Left cardiac atrium (tissue), 4 donors: Measurements from ENCODE around the gene MRPL28. TPM values are rescaled to one million over a fixed set of nuclear protein-coding genes. Genes with fewer than 3 reads are reported as not detected.
A peak's percentile ranks its signal among the peaks of the same experiment; 100 is the strongest.
"Not testable (repeated sequence)": the region's sequence is repeated elsewhere in the genome, so short reads cannot be mapped to it uniquely, and the experiment has no call there.

ENCODE experiments used
- ATAC-seq, 2 donors: fragments of 200-7000 bp; cut with Tn5 transposase; one replicate each; pipeline ENCODE4 v1.9.1; 2020; ENCODE audit warnings: mild to moderate bottlenecking in 2 of 2, moderate library complexity in 2 of 2
- DNase-seq: peaks from one replicate; pipeline ENCODE4 v3.0.0-alpha.2; 2020
- intact Hi-C, 2 donors: fragments of 100-400 bp; cut with DNase I; formaldehyde crosslinking; loops; one replicate each; pipeline versions ENCODE4 v1.14.1 to v1.15.1; 2022 to 2023
- total RNA-seq, 2 donors: library from RNA; stranded (reverse); fragmentation: NEBNext Ultra II Directional; extraction: Animal tissue kit (Norgen Biotek cat#: 25700); gene quantifications; one replicate each; pipeline ENCODE4 v1.2.1, GENCODE V29; 2021
- donor health status: DM: no; HTN: yes; CAD: no.
- donor health status: DM: no; HTN: yes; CAD: no; lungs with severe emphysema.
- donor health status: DM: yes; HTN: yes; CAD: no.
- donor health status: Dilated cardiomyopathy.

Gene MRPL28
- total RNA-seq, 2 donors from 2014 or later, result 63.2 to 63.4 TPM

GRCh38 chr16:363766-364490, 6.4 kb downstream of the MRPL28 start:
- no peak for ATAC-seq
- no peak for DNase-seq
- intact Hi-C loops, result loop anchor here (5.0 kb wide), 1 partner anchor 247 kb away; no protein-coding TSS in a partner anchor

DNA sequence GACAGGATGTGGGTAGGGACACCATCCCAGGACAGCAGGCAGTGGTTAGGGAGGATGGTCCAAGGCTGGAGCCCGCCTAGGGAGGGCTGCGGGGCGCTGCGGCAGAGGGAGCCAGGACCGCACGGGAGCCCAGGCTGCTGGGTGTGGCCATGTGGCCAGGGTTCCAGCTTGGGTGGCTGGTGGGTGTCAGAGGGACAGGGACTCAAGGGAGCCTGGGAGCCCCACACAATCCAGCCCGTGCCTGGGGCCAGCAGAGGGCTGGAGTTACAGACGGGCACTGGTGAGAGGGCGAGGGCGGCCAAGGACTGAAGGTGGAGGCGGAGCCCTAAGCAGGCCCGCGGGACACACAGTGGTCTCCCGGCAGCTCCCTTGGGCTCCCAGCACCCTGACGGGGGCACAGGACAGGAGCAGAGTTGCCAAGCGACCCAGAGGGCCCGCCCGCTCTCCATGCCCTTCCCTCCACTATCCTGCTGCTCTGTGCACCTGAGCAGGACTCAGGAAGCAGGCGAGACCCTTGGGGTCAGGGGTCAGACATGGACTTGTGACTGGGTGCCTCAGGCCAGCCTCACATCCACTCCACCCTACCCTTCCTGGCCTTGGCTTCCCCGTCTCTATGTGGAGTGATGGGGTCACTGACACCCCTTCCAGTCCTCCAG, 7.1 kb downstream of the MRPL28 start:
- ATAC-seq, result no peak
- DNase-seq, result no peak
- intact Hi-C loops, result loop anchor here (5.0 kb wide), 1 partner anchor 246 kb away; no protein-coding TSS in a partner anchor

GRCh38 chr16:362702-362999, 7.7 kb downstream of the MRPL28 start:
- not testable (repeated sequence) for DNase-seq, ATAC-seq
- intact Hi-C loops, result loop anchor here (5.0 kb wide), 1 partner anchor 245 kb away; no protein-coding TSS in a partner anchor

GRCh38 chr16:361872-362701, 8.3 kb downstream of the MRPL28 start:
- peak; percentile 77 for DNase-seq
- ATAC-seq, result peak; percentile 83 to 84
- intact Hi-C loops, result loop anchor here (5.0 kb wide), 1 partner anchor 245 kb away; no protein-coding TSS in a partner anchor

DNA sequence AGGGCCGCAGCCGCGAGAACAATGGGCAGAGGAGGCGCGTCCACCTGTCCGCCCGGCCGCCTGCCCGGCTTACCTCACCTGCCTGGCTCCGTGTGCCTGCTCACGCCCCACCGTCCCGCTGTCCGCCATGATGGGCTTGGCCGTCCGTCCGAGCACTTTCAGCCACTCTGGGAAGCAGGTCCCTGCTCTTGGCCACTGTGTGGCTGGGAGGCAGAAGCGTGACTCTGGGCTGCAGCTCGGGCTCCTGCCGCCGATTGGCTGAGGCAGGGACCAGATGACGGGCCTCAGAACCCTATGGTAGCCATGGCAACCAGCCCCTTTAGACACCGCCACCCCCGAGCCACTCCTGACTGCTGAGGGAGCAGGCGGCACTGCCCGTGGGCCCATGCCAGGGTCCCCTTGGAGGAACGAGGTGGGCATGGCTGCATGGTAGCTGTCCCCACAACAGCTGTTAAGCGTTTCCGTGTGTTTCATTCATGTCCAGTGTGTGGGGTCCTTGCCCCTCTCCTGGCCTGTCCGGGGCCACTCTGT, 8.9 kb downstream of the MRPL28 start:
- intact Hi-C loops, result loop anchor here (5.0 kb wide), 1 partner anchor 244 kb away; no protein-coding TSS in a partner anchor
- no peak for ATAC-seq
- no peak for DNase-seq

GRCh38 chr16:360698-361336, 9.5 kb downstream of the MRPL28 start:
- intact Hi-C loops, result loop anchor here (5.0 kb wide), 1 partner anchor 244 kb away; no protein-coding TSS in a partner anchor

DNA sequence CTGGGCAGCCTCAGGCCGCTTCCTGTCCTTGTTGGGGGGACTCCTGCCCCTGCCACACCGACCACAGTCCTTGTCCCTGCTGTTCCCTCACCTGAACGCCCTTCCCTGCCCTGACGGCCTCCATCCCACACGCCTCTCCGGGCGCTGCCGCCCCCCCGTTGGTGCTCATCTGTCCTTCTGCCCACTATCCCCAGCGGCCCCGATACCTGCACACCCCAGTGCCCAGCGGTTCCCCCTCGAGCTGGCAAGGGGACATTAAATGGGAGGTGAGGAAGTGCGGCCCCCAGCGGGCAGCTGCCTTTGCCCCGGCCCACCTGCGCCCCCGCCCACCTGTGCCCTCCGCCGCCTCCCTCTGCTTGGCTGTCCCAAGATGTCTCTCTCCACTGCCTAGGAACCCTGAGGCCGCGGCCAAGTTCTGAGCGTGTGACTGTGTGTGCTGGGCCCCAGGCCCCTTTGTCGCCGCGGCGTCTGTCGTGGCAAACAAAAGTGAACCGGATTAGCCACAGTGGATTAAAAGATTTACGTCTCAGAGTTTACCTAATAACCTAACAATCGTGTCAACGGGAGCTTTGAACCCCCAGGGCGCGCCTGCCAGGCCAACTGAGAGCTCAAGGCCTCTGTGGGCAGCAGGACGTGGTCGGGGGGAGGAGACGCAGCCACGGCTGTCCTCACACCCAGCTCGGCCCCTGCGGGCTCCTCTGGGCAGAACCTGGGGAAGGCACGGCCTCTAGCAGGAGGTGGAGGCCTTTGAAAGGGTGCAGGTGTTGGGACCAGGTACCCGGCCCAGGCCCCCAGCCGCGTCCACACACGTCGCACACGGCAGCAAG, 10.3 kb downstream of the MRPL28 start:
- intact Hi-C loops, result loop anchor here (5.0 to 10.0 kb wide), 2 partner anchors 115 to 243 kb away; no protein-coding TSS in a partner anchor
- DNase-seq, result no peak
- ATAC-seq, result no peak

More at GRCh38 chr16:360698-361336, 9.5 kb downstream of the MRPL28 start:
- DNase-seq (no peak), ATAC-seq (no peak)

- intact Hi-C loops, result loop anchor here in 1 of 2 donors (10.0 kb wide), 1 partner anchor 114 kb away; no protein-coding TSS in a partner anchor
- no peak for DNase-seq
- no peak for ATAC-seq
These were observed 11.1 kb downstream of the MRPL28 start for GRCh38 chr16:359067-359763.

DNA sequence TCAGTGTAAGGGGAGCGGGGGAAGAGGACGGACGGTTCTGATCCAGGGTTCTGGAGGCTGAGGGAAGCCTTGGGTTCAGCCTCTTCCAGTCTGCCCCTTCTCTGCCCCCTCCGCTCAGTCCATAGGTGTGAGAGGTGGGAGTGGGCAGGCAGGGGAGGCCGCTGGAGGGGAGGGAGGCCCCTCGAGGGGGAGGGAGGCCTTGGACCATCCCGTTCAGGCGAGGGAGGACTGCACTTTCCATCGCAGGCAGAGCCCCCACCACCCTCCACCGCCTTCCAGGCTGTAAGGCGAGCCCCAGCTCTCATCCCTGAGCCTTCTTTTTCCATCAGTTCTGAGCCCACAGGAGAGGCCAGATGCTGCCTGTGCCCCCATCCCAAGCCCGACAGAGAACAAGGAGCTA, 13.6 kb downstream of the MRPL28 start:
- ATAC-seq (no peak), DNase-seq (no peak)
- intact Hi-C loops, result loop anchor here in 1 of 2 donors (10.0 kb wide), 1 partner anchor 112 kb away; no protein-coding TSS in a partner anchor

DNA sequence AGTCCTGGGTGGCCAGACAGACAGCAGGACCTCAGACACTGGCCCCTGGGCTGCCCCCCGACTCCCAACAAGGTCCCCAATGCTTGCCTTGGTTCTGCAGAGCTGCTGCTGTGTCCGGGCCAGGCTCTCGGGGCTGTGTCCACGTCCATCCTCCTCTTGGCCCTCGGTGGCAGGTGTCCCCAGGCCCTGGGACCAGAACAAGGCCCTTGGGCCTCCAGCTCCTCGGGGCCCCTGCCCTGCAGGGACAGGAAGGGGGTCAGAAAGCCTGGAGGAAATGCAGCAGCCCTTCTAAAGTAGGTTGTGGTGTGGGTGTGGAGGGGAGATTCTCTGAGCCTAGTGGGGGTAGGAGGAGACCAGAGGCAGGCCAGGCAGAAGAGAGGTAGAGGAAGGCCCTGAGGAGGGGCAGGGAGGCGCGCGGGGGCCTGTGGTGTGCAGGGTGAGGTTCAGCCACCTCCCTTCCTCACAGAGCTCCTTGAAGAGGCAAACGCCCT, 15.3 kb downstream of the MRPL28 start:
- no peak for ATAC-seq
- intact Hi-C loops, result loop anchor here (5.0 to 10.0 kb wide), 2 partner anchors 110 to 123 kb away; partner anchors contain the start of gene FAM234A (in 1 of the 2)
- DNase-seq, result no peak

GRCh38 chr16:354291-354881, 16.0 kb downstream of the MRPL28 start:
- intact Hi-C loops, result loop anchor here (5.0 to 10.0 kb wide), 2 partner anchors 110 to 122 kb away; partner anchors contain the start of gene FAM234A (in 1 of the 2)
- ATAC-seq (no peak), DNase-seq (no peak)

DNA sequence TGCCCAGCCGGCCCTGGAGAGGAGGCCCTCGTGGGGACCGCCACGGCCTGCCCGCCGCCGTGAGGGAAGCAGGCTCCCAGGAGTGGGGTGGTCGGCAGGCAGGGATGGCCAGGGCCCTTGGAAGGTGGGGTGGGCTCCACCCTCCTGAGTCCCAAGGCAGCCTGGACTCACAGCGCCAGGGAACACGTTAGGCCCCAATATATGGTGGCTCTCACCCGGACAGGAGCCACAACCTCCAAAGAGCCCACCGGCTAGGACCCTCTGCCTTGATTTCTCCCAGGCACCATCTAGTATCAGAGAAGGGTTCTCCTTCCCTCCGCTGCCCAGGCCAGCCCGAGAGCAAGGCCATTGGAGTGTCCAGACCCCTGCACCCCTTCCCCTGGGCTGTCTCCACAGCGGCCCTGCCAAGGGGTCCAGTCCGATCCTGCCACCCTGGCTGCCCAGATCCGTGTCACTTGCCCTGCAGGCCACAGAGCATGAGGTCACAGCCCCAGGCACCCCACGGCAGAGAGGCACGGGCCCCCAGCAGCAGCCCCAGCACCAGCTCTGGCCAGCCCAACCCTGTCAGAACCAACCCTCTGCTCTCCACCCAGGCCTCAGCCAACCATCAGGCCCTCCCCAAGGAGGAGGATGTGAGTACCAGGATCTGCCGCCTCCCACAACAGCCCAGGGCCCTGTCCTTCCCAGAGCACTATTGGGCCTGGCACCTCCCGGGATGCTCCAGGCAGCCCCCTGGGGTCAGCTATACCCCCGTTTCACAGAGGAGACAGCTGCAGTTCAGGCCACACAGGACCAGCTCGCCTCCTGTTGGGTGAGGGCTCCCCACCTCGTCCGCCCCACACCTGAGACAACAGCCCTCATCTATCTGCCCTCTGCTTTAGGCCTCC, 16.7 kb downstream of the MRPL28 start:
- DNase-seq (no peak), ATAC-seq (no peak)

GRCh38 chr16:352547-353403, 17.6 kb downstream of the MRPL28 start, which contains the start of gene AXIN1:
AXIN1 (minus strand) TSS chr16:352723; CDS start chr16:347025, 5,698 bp downstream.
- DNase-seq (peak; percentile 100), ATAC-seq (peak; percentile 94 to 95)
- intact Hi-C loops, result loop anchor here (5.0 to 10.0 kb wide), 2 partner anchors 108 to 120 kb away; partner anchors contain the start of gene FAM234A (in 1 of the 2)

More for the DNA sequence above, 16.7 kb downstream of the MRPL28 start:
- intact Hi-C loops, result loop anchor here (5.0 to 10.0 kb wide), 2 partner anchors 109 to 121 kb away; partner anchors contain the start of gene FAM234A (in 1 of the 2)
